ENCODE results near the gene AKAP13. TPM values are rescaled to one million over a fixed set of nuclear protein-coding genes. Genes with fewer than 3 reads are reported as not detected.

The AKAP13 gene
- polyA plus RNA-seq, 1 donor from 2014 or later: 152 TPM

GRCh38 chr15:85547386-85547785, 167.0 kb downstream of the AKAP13 start:
- no peak overlapping the region for H3K4me3 Mint-ChIP-seq
- peak overlapping the region in 2 of 3 donors; percentile 27 to 53 for H3K27ac Mint-ChIP-seq
- no peaks in the 10 kb centered on the region for H3K9me3 Mint-ChIP-seq
- H3K36me3 Mint-ChIP-seq: peaks cover 8% of the 10 kb centered on the region
- no peaks in the 10 kb centered on the region for H3K27me3 Mint-ChIP-seq
- H3K4me1 Mint-ChIP-seq: peaks cover 15 to 46% (median 37%) of the 10 kb centered on the region in 3 donors

GRCh38 chr15:85550283-85550682, 169.9 kb downstream of the AKAP13 start:
- Mint-ChIP-seq H3K9me3 (no peaks in the 10 kb centered on the region), H3K27ac (peak overlapping the region in 1 of 3 donors; percentile 27), H3K4me3 (no peak overlapping the region), H3K36me3 (peaks cover 2% of the 10 kb centered on the region), H3K4me1 (peaks cover 9 to 32% (median 28%) of the 10 kb centered on the region in 3 donors), H3K27me3 (no peaks in the 10 kb centered on the region)

- Mint-ChIP-seq H3K4me3 (no peak overlapping the region), H3K9me3 (no peaks in the 10 kb centered on the region), H3K4me1 (peaks cover 18 to 35% (median 32%) of the 10 kb centered on the region in 3 donors), H3K27ac (no peak overlapping the region), H3K36me3 (peaks cover 2% of the 10 kb centered on the region), H3K27me3 (no peaks in the 10 kb centered on the region)
Observed at GRCh38 chr15:85551221-85551832, 170.9 kb downstream of the AKAP13 start.

- Mint-ChIP-seq H3K36me3 (peaks cover 4% of the 10 kb centered on the region), H3K27me3 (no peaks in the 10 kb centered on the region), H3K4me1 (peaks cover 29 to 37% (median 30%) of the 10 kb centered on the region in 3 donors), H3K9me3 (no peaks in the 10 kb centered on the region), H3K4me3 (peak overlapping the region in 2 of 4 donors; percentile 35 to 52), H3K27ac (peak overlapping the region in 1 of 3 donors; percentile 23)
Observed at GRCh38 chr15:85554852-85555521, 174.6 kb downstream of the AKAP13 start.

GRCh38 chr15:85555875-85556617, 175.6 kb downstream of the AKAP13 start:
- peak overlapping the region in 2 of 3 donors; percentile 23 to 48 for H3K27ac Mint-ChIP-seq
- H3K4me3 Mint-ChIP-seq: peak overlapping the region in 1 of 4 donors; percentile 68
- no peaks in the 10 kb centered on the region for H3K27me3 Mint-ChIP-seq
- peaks cover 29 to 37% (median 30%) of the 10 kb centered on the region in 3 donors for H3K4me1 Mint-ChIP-seq
- peaks cover 4% of the 10 kb centered on the region for H3K36me3 Mint-ChIP-seq
- H3K9me3 Mint-ChIP-seq: no peaks in the 10 kb centered on the region

- Mint-ChIP-seq H3K27ac (peak overlapping the region in 2 of 3 donors; percentile 23 to 48), H3K36me3 (peaks cover 3% of the 10 kb centered on the region), H3K9me3 (no peaks in the 10 kb centered on the region), H3K4me3 (peak overlapping the region in 1 of 4 donors; percentile 68), H3K27me3 (no peaks in the 10 kb centered on the region), H3K4me1 (peaks cover 29 to 37% (median 30%) of the 10 kb centered on the region in 3 donors)
Observed at GRCh38 chr15:85556618-85556895, 176.2 kb downstream of the AKAP13 start.

- H3K9me3 Mint-ChIP-seq: no peaks in the 10 kb centered on the region
- peaks cover 26 to 37% (median 29%) of the 10 kb centered on the region in 3 donors for H3K4me1 Mint-ChIP-seq
- H3K27ac Mint-ChIP-seq: peak overlapping the region in 1 of 3 donors; percentile 80
- H3K27me3 Mint-ChIP-seq: no peaks in the 10 kb centered on the region
- peaks cover 2% of the 10 kb centered on the region for H3K36me3 Mint-ChIP-seq
- no peak overlapping the region for H3K4me3 Mint-ChIP-seq
Observed at GRCh38 chr15:85557385-85557784, 177.0 kb downstream of the AKAP13 start.

GRCh38 chr15:85558848-85559247, 178.4 kb downstream of the AKAP13 start:
- H3K4me3 Mint-ChIP-seq: no peak overlapping the region
- H3K27me3 Mint-ChIP-seq: no peaks in the 10 kb centered on the region
- peaks cover 29 to 41% (median 30%) of the 10 kb centered on the region in 3 donors for H3K4me1 Mint-ChIP-seq
- H3K36me3 Mint-ChIP-seq: peaks cover 2% of the 10 kb centered on the region
- no peak overlapping the region for H3K27ac Mint-ChIP-seq
- no peaks in the 10 kb centered on the region for H3K9me3 Mint-ChIP-seq

- H3K36me3 Mint-ChIP-seq: peaks cover 2% of the 10 kb centered on the region
- peaks cover 25 to 38% (median 28%) of the 10 kb centered on the region in 3 donors for H3K4me1 Mint-ChIP-seq
- H3K9me3 Mint-ChIP-seq: no peaks in the 10 kb centered on the region
- no peaks in the 10 kb centered on the region for H3K27me3 Mint-ChIP-seq
- peak overlapping the region in 1 of 3 donors; percentile 14 for H3K27ac Mint-ChIP-seq
- H3K4me3 Mint-ChIP-seq: no peak overlapping the region
Observed at GRCh38 chr15:85559530-85559929, 179.1 kb downstream of the AKAP13 start.

- Mint-ChIP-seq H3K9me3 (no peaks in the 10 kb centered on the region), H3K27ac (no peak overlapping the region), H3K36me3 (peaks cover under 1% of the 10 kb centered on the region), H3K4me1 (peaks cover 8 to 20% (median 12%) of the 10 kb centered on the region in 3 donors), H3K4me3 (no peak overlapping the region), H3K27me3 (no peaks in the 10 kb centered on the region)
Observed at GRCh38 chr15:85562824-85563223, 182.4 kb downstream of the AKAP13 start.

GRCh38 chr15:85563328-85563727, 182.9 kb downstream of the AKAP13 start:
- no peak overlapping the region for H3K27ac Mint-ChIP-seq
- H3K9me3 Mint-ChIP-seq: no peaks in the 10 kb centered on the region
- H3K36me3 Mint-ChIP-seq: no peaks in the 10 kb centered on the region
- H3K4me1 Mint-ChIP-seq: peaks cover 5 to 19% (median 11%) of the 10 kb centered on the region in 3 donors
- no peak overlapping the region for H3K4me3 Mint-ChIP-seq
- H3K27me3 Mint-ChIP-seq: no peaks in the 10 kb centered on the region

- Mint-ChIP-seq H3K4me3 (no peak overlapping the region), H3K4me1 (peaks cover 5 to 17% (median 15%) of the 10 kb centered on the region in 3 donors), H3K27ac (no peak overlapping the region), H3K36me3 (no peaks in the 10 kb centered on the region), H3K9me3 (no peaks in the 10 kb centered on the region), H3K27me3 (no peaks in the 10 kb centered on the region)
Observed at GRCh38 chr15:85563731-85564130, 183.3 kb downstream of the AKAP13 start.

GRCh38 chr15:85564686-85565085, 184.3 kb downstream of the AKAP13 start:
- H3K4me3 Mint-ChIP-seq: no peak overlapping the region
- H3K27ac Mint-ChIP-seq: peak overlapping the region in 1 of 3 donors; percentile 48
- no peaks in the 10 kb centered on the region for H3K27me3 Mint-ChIP-seq
- no peaks in the 10 kb centered on the region for H3K36me3 Mint-ChIP-seq
- H3K9me3 Mint-ChIP-seq: no peaks in the 10 kb centered on the region
- H3K4me1 Mint-ChIP-seq: peaks cover 4 to 21% (median 21%) of the 10 kb centered on the region in 3 donors

GRCh38 chr15:85568261-85568808, 187.9 kb downstream of the AKAP13 start:
- H3K27me3 Mint-ChIP-seq: no peaks in the 10 kb centered on the region
- peaks cover 18 to 36% (median 35%) of the 10 kb centered on the region in 3 donors for H3K4me1 Mint-ChIP-seq
- H3K27ac Mint-ChIP-seq: peak overlapping the region in 1 of 3 donors; percentile 68
- no peaks in the 10 kb centered on the region for H3K36me3 Mint-ChIP-seq
- H3K9me3 Mint-ChIP-seq: no peaks in the 10 kb centered on the region
- H3K4me3 Mint-ChIP-seq: no peak overlapping the region

- Mint-ChIP-seq H3K9me3 (no peaks in the 10 kb centered on the region), H3K4me3 (no peak overlapping the region), H3K36me3 (peaks cover 2% of the 10 kb centered on the region), H3K27me3 (no peaks in the 10 kb centered on the region), H3K27ac (peak overlapping the region; percentile 71 to 80 (median 76)), H3K4me1 (peaks cover 18 to 41% (median 30%) of the 10 kb centered on the region in 3 donors)
Observed at GRCh38 chr15:85570336-85570735, 189.9 kb downstream of the AKAP13 start.
